HUDEP-2 (cell line): ENCODE measurements around the gene SLC19A1.

ENCODE experiments used
- DNase-seq, 76 experiments: peaks; one replicate each; lab custom pipeline; 2025; ENCODE audit not compliant: unreplicated experiment in 76 of 76; lab: John Stamatoyannopoulos, UW

The SLC19A1 gene

GRCh38 chr21:45482899-45483821 is 59.1 kb downstream of the SLC19A1 start:
- no peak for DNase-seq

GRCh38 chr21:45481977-45482898 is 60.0 kb downstream of the SLC19A1 start:
- DNase-seq: no peak

DNA sequence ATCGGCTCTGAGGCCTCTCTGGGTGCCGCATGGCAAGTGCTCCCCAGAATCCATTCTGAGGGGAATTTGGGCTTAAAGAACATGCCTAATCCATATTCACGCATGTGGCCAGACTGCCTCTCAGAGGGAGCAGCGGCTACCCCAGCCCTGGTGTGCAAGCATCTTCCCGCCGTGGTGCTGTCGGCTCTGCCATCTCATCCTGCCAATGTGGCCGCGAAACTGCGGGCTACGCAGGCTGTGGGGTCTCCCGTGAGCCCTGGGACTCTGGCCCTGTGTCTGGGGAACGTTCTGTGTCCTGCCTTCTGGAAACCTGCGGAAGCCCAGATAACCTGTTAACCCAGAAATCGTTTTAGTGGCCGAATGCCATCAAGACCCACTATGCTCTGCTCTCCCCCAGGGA is 60.7 kb downstream of the SLC19A1 start:
- no peak for DNase-seq

DNA sequence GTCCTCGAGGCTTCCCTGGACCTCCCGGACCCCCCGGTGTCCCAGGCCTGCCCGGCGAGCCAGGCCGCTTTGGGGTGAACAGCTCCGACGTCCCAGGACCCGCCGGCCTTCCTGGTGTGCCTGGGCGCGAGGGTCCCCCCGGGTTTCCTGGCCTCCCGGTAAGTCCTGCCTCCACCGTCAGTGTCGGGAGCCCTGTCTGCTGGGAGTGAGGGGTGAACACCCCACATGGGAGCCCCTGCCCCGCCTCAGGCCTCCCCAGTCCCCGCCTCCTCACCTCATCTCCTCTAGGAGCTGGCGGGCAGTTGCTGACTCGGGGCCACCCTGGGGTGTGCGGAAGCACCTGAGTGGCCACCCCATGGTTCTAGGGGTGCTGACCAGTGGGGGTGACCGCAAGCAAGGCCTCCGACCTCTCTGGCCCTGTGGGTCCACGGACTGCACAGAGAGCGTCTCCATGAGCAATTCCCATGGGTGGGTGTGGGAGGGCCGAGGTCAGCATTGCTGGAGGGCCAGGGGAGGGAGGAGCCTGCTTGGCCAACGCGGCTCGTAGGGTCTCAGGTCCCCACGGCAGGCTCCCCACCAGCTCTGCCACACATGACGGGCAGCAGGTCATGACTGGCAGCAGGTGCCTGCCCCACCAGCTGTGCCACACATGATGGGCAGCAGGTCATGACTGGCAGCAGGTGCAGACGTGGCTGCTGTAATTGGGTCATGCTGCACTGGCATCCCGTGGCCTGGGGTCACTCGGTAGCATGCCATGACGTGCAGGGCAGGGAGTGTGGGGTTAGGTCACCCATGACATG is 61.3 kb downstream of the SLC19A1 start:
- no peak for DNase-seq

- no peak for DNase-seq
Measured at GRCh38 chr21:45479691-45480675, 62.3 kb downstream of the SLC19A1 start.

GRCh38 chr21:45478816-45479669 is 63.2 kb downstream of the SLC19A1 start:
- no peak for DNase-seq

GRCh38 chr21:45478115-45478801 is 64.0 kb downstream of the SLC19A1 start:
- DNase-seq: peak in 46 of 76 experiments; percentile 7 to 63 (median 32)

DNA sequence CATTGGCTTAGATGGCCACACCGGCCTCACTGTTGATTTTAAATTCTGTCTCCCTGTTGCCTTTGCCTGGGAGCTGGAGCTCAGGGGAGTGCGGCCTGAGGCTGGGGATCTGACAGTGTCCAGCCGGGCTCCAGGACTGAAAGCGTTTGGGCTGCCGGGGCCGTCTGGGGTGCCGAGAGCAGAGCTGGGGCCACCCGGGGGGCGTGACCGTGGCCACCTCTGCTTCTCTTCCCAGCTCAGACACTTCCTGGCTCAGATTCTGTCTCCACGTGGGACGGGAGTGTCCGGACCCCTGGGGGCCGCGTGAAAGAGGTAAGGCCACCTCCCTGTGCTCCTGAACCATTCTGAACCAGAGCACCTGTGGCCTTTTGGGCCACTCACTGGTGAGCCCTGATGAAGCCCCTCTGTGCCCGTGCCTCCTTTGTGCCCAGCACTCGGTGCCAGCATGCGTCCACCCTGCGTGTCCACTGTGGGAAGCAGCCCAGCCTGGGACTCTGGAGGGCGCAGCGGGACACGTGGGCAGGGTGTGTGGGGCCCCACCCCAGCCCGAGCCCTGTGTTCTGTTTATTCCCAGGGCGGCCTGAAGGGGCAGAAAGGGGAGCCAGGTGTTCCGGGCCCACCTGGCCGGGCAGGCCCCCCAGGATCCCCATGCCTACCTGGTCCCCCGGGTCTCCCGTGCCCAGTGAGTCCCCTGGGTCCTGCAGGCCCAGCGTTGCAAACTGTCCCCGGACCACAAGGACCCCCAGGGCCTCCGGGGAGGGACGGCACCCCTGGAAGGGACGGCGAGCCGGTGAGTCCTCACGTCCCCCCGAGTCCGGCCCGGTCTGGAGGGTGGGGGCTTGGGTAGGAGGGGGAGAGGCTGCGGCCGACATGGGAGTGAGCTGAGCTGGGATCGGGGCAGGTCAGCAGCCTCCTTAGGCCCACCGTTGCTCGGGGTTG is 64.8 kb downstream of the SLC19A1 start:
- DNase-seq: no peak

- DNase-seq: no peak
Measured at GRCh38 chr21:45476582-45476981, 65.7 kb downstream of the SLC19A1 start.

DNA sequence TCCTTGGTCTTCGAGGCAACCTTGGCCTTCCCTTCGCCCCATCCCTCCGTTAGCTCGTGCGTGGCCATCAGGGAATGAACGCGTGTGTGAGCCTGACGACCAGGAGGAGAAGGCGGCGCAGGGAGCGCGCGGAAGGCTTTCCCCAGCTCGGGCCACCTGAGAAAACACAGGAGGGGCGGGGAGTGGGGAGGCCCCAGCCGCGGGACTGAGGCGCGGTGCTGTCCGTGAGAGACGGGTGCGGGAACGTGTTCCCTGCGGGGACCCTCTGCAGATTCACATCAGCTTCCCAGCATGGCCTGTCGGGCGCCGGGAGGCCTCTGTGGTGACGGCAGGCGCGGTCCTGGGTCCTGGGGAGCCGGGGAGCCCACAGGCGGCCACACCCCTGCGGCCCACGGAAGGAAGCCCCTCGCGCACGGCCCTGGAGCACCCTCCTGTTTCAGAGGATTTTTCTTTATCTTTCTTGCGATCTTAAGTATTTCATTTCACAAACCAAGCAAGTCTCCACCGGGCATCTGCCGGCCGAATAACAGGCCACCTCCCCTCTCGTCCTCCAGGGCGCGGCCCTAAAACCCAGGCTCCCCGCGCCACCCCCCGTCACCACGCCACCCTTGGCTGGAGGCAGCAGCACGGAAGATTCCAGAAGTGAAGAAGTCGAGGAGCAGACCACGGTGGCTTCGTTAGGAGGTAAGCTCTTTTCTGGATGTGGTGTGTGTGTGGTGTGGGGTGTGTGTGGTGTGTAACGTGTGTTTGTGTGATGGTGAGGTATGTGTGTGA is 66.3 kb downstream of the SLC19A1 start:
- DNase-seq: no peak

DNA sequence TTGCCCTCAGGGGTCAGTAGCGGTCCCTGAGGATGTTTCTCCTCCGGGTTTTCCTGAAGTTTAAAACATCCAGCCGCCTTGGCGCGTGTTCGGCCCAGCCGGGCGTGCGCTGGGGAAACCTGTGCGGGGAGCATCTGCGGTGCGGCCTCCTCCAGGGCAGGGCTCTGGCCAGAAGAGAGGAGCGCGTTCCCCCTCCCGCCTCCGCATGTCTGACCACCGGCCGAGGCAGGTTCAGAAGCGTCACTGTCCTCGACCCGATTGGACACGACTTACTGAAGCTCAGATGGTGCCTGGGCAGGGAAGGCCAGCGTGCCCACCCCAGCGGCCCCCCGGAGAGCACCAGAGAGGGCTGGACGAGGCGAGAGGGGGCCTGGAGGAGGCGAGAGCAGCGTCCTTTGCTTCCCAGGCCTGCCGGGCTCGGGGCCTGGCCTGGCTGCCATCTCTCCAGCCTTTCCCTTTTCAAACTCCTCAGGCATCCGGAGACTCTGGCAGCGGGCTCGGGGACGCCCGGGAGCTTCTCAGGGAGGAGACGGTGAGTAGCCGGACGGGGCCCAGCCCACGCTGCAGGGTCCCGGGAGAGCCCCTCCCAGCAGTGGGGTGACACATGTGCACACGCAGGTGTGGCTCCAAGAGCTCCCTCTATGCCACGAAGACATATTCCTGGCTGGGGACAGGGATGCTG is 67.1 kb downstream of the SLC19A1 start:
- DNase-seq: no peak

DNA sequence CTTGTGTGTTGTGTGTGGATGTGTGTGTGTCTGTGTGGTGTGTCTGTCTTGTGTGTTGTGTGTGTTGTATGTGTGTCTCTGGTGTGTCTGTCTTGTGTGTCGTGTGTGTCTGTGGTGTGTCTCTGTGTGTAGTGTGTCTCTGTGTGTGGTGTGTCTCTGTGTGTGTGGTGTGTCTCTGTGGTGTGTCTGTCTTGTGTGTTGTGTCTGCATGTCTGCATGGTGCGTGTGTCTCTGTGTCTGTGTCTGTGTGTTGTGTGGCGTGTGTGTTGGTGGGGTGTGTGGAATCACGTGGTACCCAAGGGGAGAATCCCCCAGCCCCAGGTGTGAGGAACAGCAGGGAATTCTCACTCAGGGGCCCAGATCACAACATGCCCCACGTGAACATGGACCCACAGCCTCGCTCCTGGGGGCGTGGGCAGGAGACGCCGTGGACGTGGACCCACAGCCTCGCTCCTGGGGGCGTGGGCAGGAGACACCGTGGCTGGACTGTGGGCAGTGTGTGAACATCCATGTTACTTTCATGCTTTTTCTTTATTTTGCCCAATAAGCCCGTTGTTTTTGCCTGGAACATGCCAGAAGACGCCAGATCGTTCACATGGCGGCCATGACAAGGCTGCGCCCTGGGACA is 67.8 kb downstream of the SLC19A1 start:
- DNase-seq: no peak

GRCh38 chr21:45473496-45474322 is 68.5 kb downstream of the SLC19A1 start:
- DNase-seq: no peak
